Neural cell (in vitro differentiated cells): ENCODE measurements around the gene AGBL1.

Experiments used
- EZH2 ChIP-seq: fragments of 200-600, 300-800 bp; shearing (Covaris generic), sonication (generic); IDR thresholded peaks from 2 replicates; pipeline ENCODE4 v1.6.1; 2014; ENCODE audit warnings: antibody characterized with exemption, low read length, borderline replicate concordance, mild to moderate bottlenecking; ENCODE audit not compliant: insufficient read depth, poor library complexity, severe bottlenecking
- SMC3 ChIP-seq: fragments of 450-650 bp; conservative IDR thresholded peaks from 2 replicates; pipeline ENCODE4 v1.6.1; 2014; ENCODE audit warnings: antibody characterized with exemption, mild to moderate bottlenecking, moderate library complexity; ENCODE audit not compliant: poor library complexity
- TF ChIP-seq, protein P1 (sequence below): fragments of 450-650 bp; IDR thresholded peaks from 2 replicates; pipeline ENCODE4 v1.5.1; 2014; ENCODE audit warnings: antibody characterized with exemption, mild to moderate bottlenecking, moderate library complexity; ENCODE audit not compliant: poor library complexity, severe bottlenecking

DNA sequence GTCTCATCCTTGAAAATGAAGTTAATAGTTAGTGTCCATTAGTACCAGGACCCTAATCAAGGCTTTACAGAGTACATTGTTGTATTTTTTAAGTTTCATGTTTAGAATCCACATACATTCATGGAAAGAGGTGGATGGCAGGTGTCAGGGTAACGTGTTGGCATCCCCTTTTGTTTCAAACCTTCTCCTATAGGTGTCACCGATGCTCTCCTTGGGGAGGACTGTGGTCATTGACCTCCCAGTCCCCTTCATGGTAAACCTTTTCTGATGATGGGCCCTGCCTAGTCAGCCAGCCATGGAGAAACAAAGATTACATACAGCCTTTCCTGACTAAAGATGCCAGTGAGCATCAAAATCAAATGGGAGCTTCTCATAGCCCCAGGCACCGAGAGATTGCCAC lies 574.8 kb downstream of the AGBL1 start:
- TF ChIP-seq, protein P1, sequence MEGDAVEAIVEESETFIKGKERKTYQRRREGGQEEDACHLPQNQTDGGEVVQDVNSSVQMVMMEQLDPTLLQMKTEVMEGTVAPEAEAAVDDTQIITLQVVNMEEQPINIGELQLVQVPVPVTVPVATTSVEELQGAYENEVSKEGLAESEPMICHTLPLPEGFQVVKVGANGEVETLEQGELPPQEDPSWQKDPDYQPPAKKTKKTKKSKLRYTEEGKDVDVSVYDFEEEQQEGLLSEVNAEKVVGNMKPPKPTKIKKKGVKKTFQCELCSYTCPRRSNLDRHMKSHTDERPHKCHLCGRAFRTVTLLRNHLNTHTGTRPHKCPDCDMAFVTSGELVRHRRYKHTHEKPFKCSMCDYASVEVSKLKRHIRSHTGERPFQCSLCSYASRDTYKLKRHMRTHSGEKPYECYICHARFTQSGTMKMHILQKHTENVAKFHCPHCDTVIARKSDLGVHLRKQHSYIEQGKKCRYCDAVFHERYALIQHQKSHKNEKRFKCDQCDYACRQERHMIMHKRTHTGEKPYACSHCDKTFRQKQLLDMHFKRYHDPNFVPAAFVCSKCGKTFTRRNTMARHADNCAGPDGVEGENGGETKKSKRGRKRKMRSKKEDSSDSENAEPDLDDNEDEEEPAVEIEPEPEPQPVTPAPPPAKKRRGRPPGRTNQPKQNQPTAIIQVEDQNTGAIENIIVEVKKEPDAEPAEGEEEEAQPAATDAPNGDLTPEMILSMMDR, result no peak
- TF ChIP-seq EZH2 (no peak), SMC3 (no peak)
